Neutrophil (primary cell): Measurements from ENCODE around the gene LMF1.

Experiments
- H3K27ac ChIP-seq: fragments of 200-600 bp; sonication (generic); 2 replicates; pipeline ENCODE4 v1.5.1; 2016; ENCODE audit warnings: mild to moderate bottlenecking, moderate library complexity
- H3K27me3 ChIP-seq: fragments of 200-600 bp; sonication (generic); 2 replicates; pipeline ENCODE4 v1.6.0; 2016; ENCODE audit warnings: mild to moderate bottlenecking
- H3K36me3 ChIP-seq: fragments of 200-600 bp; sonication (generic); 2 replicates; pipeline ENCODE4 v1.5.1; 2017
- H3K4me1 ChIP-seq, 2 experiments: fragments of 200-600 bp in 1 of 2; sonication (generic) in 1 of 2; 1 replicate in 1 of 2; 2 replicates in 1 of 2; pipeline versions ENCODE4 v1.5.1 to v1.6.1; 2013 to 2016; ENCODE audit warnings: low read depth in 1 of 2, low read length in 1 of 2, mild to moderate bottlenecking in 1 of 2, moderate library complexity in 1 of 2; ENCODE audit not compliant: control insufficient read depth in 1 of 2, insufficient read depth in 1 of 2
- H3K4me3 ChIP-seq, 2 experiments: fragments of 200-600 bp in 1 of 2; sonication (generic) in 1 of 2; 1 replicate in 1 of 2; 2 replicates in 1 of 2; pipeline ENCODE4 v1.5.1; 2013 to 2016; ENCODE audit warnings: low read depth in 1 of 2, low read length in 1 of 2, mild to moderate bottlenecking in 1 of 2, moderate library complexity in 1 of 2
- H3K9me3 ChIP-seq: fragments of 200-600 bp; sonication (generic); 2 replicates; pipeline ENCODE4 v1.5.1; 2016
- CTCF ChIP-seq: fragments of 200-600 bp; sonication (generic); IDR thresholded peaks from 2 replicates; pipeline ENCODE4 v1.5.1; 2016; ENCODE audit warnings: antibody characterized with exemption

Gene LMF1

DNA sequence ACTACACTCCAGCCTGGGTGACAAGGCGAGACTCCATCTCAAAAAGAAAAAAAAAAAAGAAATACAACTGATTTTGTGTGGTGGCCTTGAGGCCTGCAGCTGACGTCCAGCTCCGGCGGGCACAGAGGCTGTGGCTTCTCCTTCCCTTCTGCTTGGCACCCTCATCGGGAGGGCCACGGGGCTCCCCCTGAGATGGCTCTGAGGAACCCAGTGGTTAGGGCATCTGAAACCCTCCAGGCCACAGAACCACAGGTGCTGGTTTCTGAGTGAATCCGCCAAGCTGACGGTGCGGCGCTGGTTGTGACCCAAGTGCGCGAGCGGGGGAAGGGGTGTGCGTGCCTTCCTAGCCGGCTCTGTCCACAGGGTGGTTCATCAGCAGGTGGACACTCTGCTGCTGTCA is 63.4 kb downstream of the LMF1 start:
- Histone ChIP-seq H3K4me3 (no peak overlapping the region), H3K27me3 (no peaks in the 10 kb centered on the region), H3K9me3 (no peaks in the 10 kb centered on the region), H3K36me3 (peaks cover 15% of the 10 kb centered on the region), H3K27ac (no peak overlapping the region), H3K4me1 (no peaks in the 10 kb centered on the region)
- no peak for TF ChIP-seq CTCF

DNA sequence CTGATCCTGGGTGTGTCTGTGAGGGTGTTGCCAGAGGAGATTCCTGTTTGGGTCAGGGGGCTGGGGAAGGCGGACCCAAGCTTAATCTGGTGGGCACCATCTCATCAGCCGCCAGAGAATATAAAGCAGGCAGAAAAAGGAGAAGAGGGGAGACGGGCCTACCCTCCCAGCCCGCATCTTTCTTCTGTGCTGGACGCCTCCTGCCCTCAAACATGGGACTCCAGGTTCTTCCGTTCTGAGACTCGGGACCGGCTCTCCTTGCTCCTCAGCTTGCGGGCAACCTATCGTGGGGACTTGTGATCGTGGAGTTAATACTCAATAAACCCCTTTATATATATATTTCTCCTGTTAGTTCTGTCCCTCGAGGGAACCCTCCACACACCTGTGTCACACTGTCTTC is 64.5 kb downstream of the LMF1 start:
- Histone ChIP-seq H3K4me1 (no peaks in the 10 kb centered on the region), H3K9me3 (no peaks in the 10 kb centered on the region), H3K4me3 (no peak overlapping the region), H3K36me3 (peaks cover 15% of the 10 kb centered on the region), H3K27ac (no peak overlapping the region), H3K27me3 (no peaks in the 10 kb centered on the region)
- no peak for TF ChIP-seq CTCF

- Histone ChIP-seq H3K27ac (no peak overlapping the region), H3K36me3 (no peaks in the 10 kb centered on the region), H3K4me3 (no peak overlapping the region), H3K4me1 (no peaks in the 10 kb centered on the region), H3K9me3 (no peaks in the 10 kb centered on the region), H3K27me3 (no peaks in the 10 kb centered on the region)
- no peak for TF ChIP-seq CTCF
Measured at GRCh38 chr16:901715-902601, 68.8 kb downstream of the LMF1 start.

DNA sequence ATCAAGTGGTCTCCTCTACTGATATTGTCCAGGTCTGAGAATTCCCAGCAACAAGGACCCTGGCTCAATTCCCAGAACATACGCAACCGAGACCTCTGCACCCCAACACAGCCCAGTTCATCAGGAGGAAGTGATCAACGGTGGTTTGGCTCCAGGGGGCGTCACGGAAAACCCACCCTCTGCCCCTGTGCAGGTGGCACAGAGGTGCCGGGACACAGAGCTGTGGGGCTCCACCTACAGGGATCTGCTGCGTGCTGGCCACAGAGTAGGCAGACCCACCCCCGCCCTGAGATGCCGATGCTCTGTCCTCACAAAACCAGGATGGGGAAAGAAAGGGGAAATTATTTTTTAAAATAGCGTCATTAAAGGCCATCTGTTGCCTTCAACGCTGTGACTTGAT is 69.6 kb downstream of the LMF1 start:
- H3K4me3 ChIP-seq = no peak overlapping the region
- H3K4me1 ChIP-seq = no peaks in the 10 kb centered on the region
- H3K9me3 ChIP-seq = no peaks in the 10 kb centered on the region
- H3K36me3 ChIP-seq = no peaks in the 10 kb centered on the region
- H3K27me3 ChIP-seq = no peaks in the 10 kb centered on the region
- no peak for TF ChIP-seq CTCF
- no peak overlapping the region for H3K27ac ChIP-seq

DNA sequence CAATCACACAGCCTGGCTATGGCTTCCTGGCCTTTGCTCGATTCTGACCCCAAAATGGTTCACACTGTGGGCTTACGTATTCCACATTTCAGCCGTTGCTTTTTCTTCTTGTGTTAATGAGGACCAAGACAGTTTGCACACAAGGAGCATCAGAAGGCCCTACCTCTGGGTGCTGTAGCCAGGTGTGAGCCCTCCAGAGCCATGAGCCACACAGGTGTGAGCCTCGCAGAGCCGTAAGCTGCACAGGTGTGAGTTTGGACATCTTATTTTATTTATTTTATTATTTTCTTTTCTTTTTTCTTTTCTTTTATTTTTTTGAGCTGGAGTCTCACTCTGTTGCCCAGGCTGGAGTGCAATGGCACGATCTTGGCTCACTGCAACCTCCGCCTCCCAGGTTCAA is 70.6 kb downstream of the LMF1 start:
- Histone ChIP-seq H3K36me3 (no peaks in the 10 kb centered on the region), H3K27me3 (no peaks in the 10 kb centered on the region), H3K9me3 (no peaks in the 10 kb centered on the region), H3K4me3 (no peak overlapping the region), H3K4me1 (no peaks in the 10 kb centered on the region), H3K27ac (no peak overlapping the region)
- TF ChIP-seq CTCF = no peak
